ENCODE measurements around the gene OR2V2. TPM values are rescaled to one million over a fixed set of nuclear protein-coding genes. Genes with fewer than 3 reads are reported as not detected.

OR2V2 gene
- total and polyA plus RNA-seq, 11 donors: not detected

GRCh38 chr5:181151146-181151545 lies 3.8 kb downstream of the OR2V2 start:
- H3K4me3 ChIP-seq: no peak overlapping the region
- TF ChIP-seq CTCF (IDR thresholded peaks at IDR 0.05): peak in 1 of 12 donors; percentile 6
- no peak for TF ChIP-seq POLR2A (IDR thresholded peaks at IDR 0.05)
- peaks cover 0 to 41% (median 6%) of the 10 kb centered on the region in 9 donors for H3K27me3 ChIP-seq
- intact Hi-C loops (cut with DNase I): loop anchor here in 7 of 10 donors (10.0 kb wide), 4 partner anchors 96 to 366 kb away; partner anchors contain the start of gene ZFP62 (in 4 of the 7)
- 20 to 37% (median 25%) methylated on average over 9 of the region's 9 CpGs for WGBS, 4 donors
- H3K36me3 ChIP-seq: no peaks in the 10 kb centered on the region
- H3K27ac ChIP-seq: no peak overlapping the region
- peaks cover 0 to 5% (median 0%) of the 10 kb centered on the region in 12 donors for H3K4me1 ChIP-seq
- DNase-seq: no peak
- ATAC-seq: peak in 1 of 4 donors; percentile 36
- H3K9me3 ChIP-seq: no peaks in the 10 kb centered on the region

- no peak for DNase-seq
- Histone ChIP-seq H3K27ac (no peak overlapping the region), H3K36me3 (no peaks in the 10 kb centered on the region), H3K4me1 (peaks cover 0 to 5% (median 0%) of the 10 kb centered on the region in 12 donors), H3K27me3 (peaks cover 0 to 39% (median 12%) of the 10 kb centered on the region in 9 donors), H3K9me3 (no peaks in the 10 kb centered on the region), H3K4me3 (no peak overlapping the region)
- TF ChIP-seq CTCF (IDR thresholded peaks at IDR 0.05) (no peak), POLR2A (IDR thresholded peaks at IDR 0.05) (no peak)
- 58 to 66% (median 63%) methylated on average over 7 to 9 of the region's 9 CpGs for WGBS, 4 donors
- no peak for ATAC-seq
- intact Hi-C loops (cut with DNase I): loop anchor here in 7 of 10 donors (10.0 kb wide), 4 partner anchors 98 to 368 kb away; partner anchors contain the start of gene ZFP62 (in 4 of the 7)
Measured at GRCh38 chr5:181152406-181152805, 5.0 kb downstream of the OR2V2 start.

- intact Hi-C loops (cut with DNase I): loop anchor here in 7 of 10 donors (10.0 kb wide), 4 partner anchors 99 to 369 kb away; partner anchors contain the start of gene ZFP62 (in 4 of the 7)
- H3K27me3 ChIP-seq: peaks cover 0 to 25% (median 6%) of the 10 kb centered on the region in 9 donors
- ATAC-seq: no peak
Measured at GRCh38 chr5:181153814-181154213, 6.4 kb downstream of the OR2V2 start.

More at GRCh38 chr5:181153814-181154213, 6.4 kb downstream of the OR2V2 start:
- Histone ChIP-seq H3K9me3 (no peaks in the 10 kb centered on the region), H3K4me3 (no peak overlapping the region), H3K27ac (no peak overlapping the region), H3K36me3 (no peaks in the 10 kb centered on the region), H3K4me1 (peaks cover 0 to 5% (median 0%) of the 10 kb centered on the region in 12 donors)
- DNase-seq: no peak
- 56 to 68% (median 59%) methylated on average over 5 of the region's 5 CpGs for WGBS, 4 donors
- TF ChIP-seq POLR2A (IDR thresholded peaks at IDR 0.05) (no peak), CTCF (IDR thresholded peaks at IDR 0.05) (no peak)
